HEK293 (cell line): ENCODE measurements around the gene GMEB2.
"Not testable (repeated sequence)": the region's sequence is repeated elsewhere in the genome, so short reads cannot be mapped to it uniquely, and the experiment has no call there.

ENCODE experiments used
- CTCF ChIA-PET: fragments of 350-600 bp; formaldehyde crosslinking; extraction: SDS; loops from one replicate; lab custom pipeline; 2021; ENCODE audit warnings: antibody characterized with exemption; lab: Yijun Ruan, JAX
- POLR2A ChIA-PET: fragments of 300-600 bp; formaldehyde crosslinking; extraction: SDS; loops from one replicate; lab custom pipeline; 2020; ENCODE audit warnings: antibody characterized with exemption, inconsistent platforms; lab: Yijun Ruan, JAX
- H3K27ac ChIP-seq: fragments of 200-500 bp; sonication (Bioruptor generic); 2 replicates; pipeline ENCODE4 v1.5.1; 2014; ENCODE audit warnings: low read depth, low read length, control low read depth, inconsistent platforms; ENCODE audit errors: extremely low read depth
- H3K36me3 ChIP-seq, 2 experiments: fragments of 200-500 bp in 1 of 2; sonication (Bioruptor generic) in 1 of 2; 1 replicate in 1 of 2; 2 replicates in 1 of 2; pipeline ENCODE4 v1.5.1; 2014 to 2017; ENCODE audit warnings: inconsistent platforms in 2 of 2, low read length in 2 of 2; ENCODE audit not compliant: control insufficient read depth in 2 of 2, insufficient read depth in 1 of 2
- H3K4me1 ChIP-seq: fragments of 200-500 bp; sonication (Bioruptor generic); 2 replicates; pipeline ENCODE4 v1.5.1; 2014; ENCODE audit warnings: mild to moderate bottlenecking, low read length, inconsistent platforms; ENCODE audit not compliant: control insufficient read depth, insufficient read depth
- H3K4me3 ChIP-seq: 2 replicates; pipeline ENCODE4 v1.5.1; 2011; ENCODE audit warnings: low read depth, mild to moderate bottlenecking, control low read depth, low read length, moderate library complexity
- H3K9me3 ChIP-seq: fragments of 200-500 bp; sonication (Bioruptor generic); 2 replicates; pipeline ENCODE4 v1.5.1; 2014; ENCODE audit warnings: low read depth, low read length, inconsistent platforms; ENCODE audit not compliant: control insufficient read depth, insufficient read depth
- CTCF ChIP-seq: fragments of 450-650 bp; formaldehyde crosslinking; IDR thresholded peaks from 2 replicates; pipeline ENCODE4 v1.5.1; 2016; ENCODE audit warnings: missing biosample characterization, missing genetic modification characterization
- FEZF1 ChIP-seq: fragments of 450-650 bp; formaldehyde crosslinking; IDR thresholded peaks from 2 replicates; pipeline ENCODE4 v1.5.1; 2016; ENCODE audit warnings: missing biosample characterization, missing genetic modification characterization
- GLIS1 ChIP-seq: fragments of 450-650 bp; formaldehyde crosslinking; IDR thresholded peaks from 2 replicates; pipeline ENCODE4 v1.5.1; 2016; ENCODE audit warnings: missing biosample characterization, missing genetic modification characterization
- KLF9 ChIP-seq: fragments of 450-650 bp; formaldehyde crosslinking; IDR thresholded peaks from 2 replicates; pipeline ENCODE4 v1.5.1; 2016; ENCODE audit warnings: missing biosample characterization, missing genetic modification characterization, low read depth
- OSR2 ChIP-seq: fragments of 450-650 bp; formaldehyde crosslinking; IDR thresholded peaks from 2 replicates; pipeline ENCODE4 v1.5.1; 2016; ENCODE audit warnings: missing biosample characterization, missing genetic modification characterization
- PRDM10 ChIP-seq: fragments of 450-650 bp; formaldehyde crosslinking; IDR thresholded peaks from 2 replicates; pipeline ENCODE4 v1.5.1; 2016; ENCODE audit warnings: missing biosample characterization, missing genetic modification characterization
- TRIM28 ChIP-seq: IDR thresholded peaks from 2 replicates; pipeline ENCODE4 v1.6.1; 2011; ENCODE audit warnings: low read length, control low read depth, borderline replicate concordance
- ZBTB48 ChIP-seq: fragments of 450-650 bp; formaldehyde crosslinking; IDR thresholded peaks from 2 replicates; pipeline ENCODE4 v1.5.1; 2016; ENCODE audit warnings: missing biosample characterization, missing genetic modification characterization
- ZNF341 ChIP-seq: fragments of 450-650 bp; formaldehyde crosslinking; IDR thresholded peaks from 2 replicates; pipeline ENCODE4; 2016; ENCODE audit warnings: low read depth, missing biosample characterization, missing genetic modification characterization
- ZNF354C ChIP-seq: fragments of 450-650 bp; formaldehyde crosslinking; IDR thresholded peaks from 2 replicates; pipeline ENCODE4 v1.5.1; 2016; ENCODE audit warnings: missing biosample characterization, missing genetic modification characterization, low read depth, borderline replicate concordance
- ZNF366 ChIP-seq: fragments of 450-650 bp; formaldehyde crosslinking; conservative IDR thresholded peaks from 2 replicates; pipeline ENCODE4 v1.5.1; 2016; ENCODE audit warnings: missing biosample characterization, missing genetic modification characterization
- ZNF404 ChIP-seq: fragments of 450-650 bp; formaldehyde crosslinking; IDR thresholded peaks from 2 replicates; pipeline ENCODE4 v1.5.1; 2017; ENCODE audit warnings: missing biosample characterization, missing genetic modification characterization
- ZNF621 ChIP-seq: fragments of 450-650 bp; formaldehyde crosslinking; IDR thresholded peaks from 2 replicates; pipeline ENCODE4 v1.5.1; 2017; ENCODE audit warnings: missing biosample characterization, missing genetic modification characterization
- ZNF670 ChIP-seq: fragments of 450-650 bp; formaldehyde crosslinking; IDR thresholded peaks from 2 replicates; pipeline ENCODE4 v1.5.1; 2016; ENCODE audit warnings: missing biosample characterization, missing genetic modification characterization, low read depth
- ZNF677 ChIP-seq: fragments of 450-650 bp; IDR thresholded peaks from 2 replicates; pipeline ENCODE4 v1.5.0; 2018; ENCODE audit warnings: missing biosample characterization, mild to moderate bottlenecking, missing genetic modification characterization, moderate library complexity
- ZSCAN18 ChIP-seq: fragments of 450-650 bp; formaldehyde crosslinking; IDR thresholded peaks from 2 replicates; pipeline ENCODE4 v1.5.1; 2016; ENCODE audit warnings: missing biosample characterization, missing genetic modification characterization

The GMEB2 gene

GRCh38 chr20:63651942-63652191, 25.0 kb upstream of the GMEB2 start (continued):
- TF ChIP-seq ZBTB48 (tag by site-specific recombination): 0 out of 2 replicates have a peak, but pooled peaks have one; percentile 42
- peak; percentile 55; the same call in 1 of the 2 replicates for TF ChIP-seq KLF9 (tag by site-specific recombination)
- peak; percentile 33; the same call in 1 of the 2 replicates for TF ChIP-seq ZNF341 (tag by site-specific recombination)
- no peak for TF ChIP-seq FEZF1
- no peak for TF ChIP-seq ZNF621 (tag by site-specific recombination)

- not testable (repeated sequence) for H3K36me3 ChIP-seq, H3K4me3 ChIP-seq, H3K4me1 ChIP-seq, H3K9me3 ChIP-seq, H3K27ac ChIP-seq
- ChIA-PET CTCF (interaction anchor here (1.1 kb wide), 1 partner anchor 31 kb away, joined by 3 read pairs; no protein-coding TSS in a partner anchor), POLR2A (interaction anchor here (0.7 to 1.4 kb wide), 2 partner anchors 23 to 96 kb away, joined by 4 to 5 read pairs; partner anchors contain the start of gene GMEB2)
These were observed 23.6 kb upstream of the GMEB2 start for GRCh38 chr20:63650486-63650885.

GRCh38 chr20:63648895-63649589, 22.1 kb upstream of the GMEB2 start:
- CTCF ChIA-PET: interaction anchor here (0.6 kb wide), 1 partner anchor 22 kb away, joined by 3 read pairs; the partner anchor contains the start of gene GMEB2
- Histone ChIP-seq H3K4me3 (no peak overlapping the region), H3K9me3 (no peaks in the 10 kb centered on the region), H3K36me3 (no peaks in the 10 kb centered on the region), H3K4me1 (no peaks in the 10 kb centered on the region; the same call in 1 of the 2 replicates), H3K27ac (no peak overlapping the region)
- POLR2A ChIA-PET: interaction anchor here (0.6 to 1.5 kb wide), 3 partner anchors 9 to 22 kb away, joined by 3 to 4 read pairs (median 4); partner anchors contain the start of genes GMEB2 and RTEL1
- TF ChIP-seq PRDM10 (tag by site-specific recombination) (0 out of 2 replicates have a peak, but pooled peaks have one; percentile 30), ZNF677 (tag by site-specific recombination) (no peak), GLIS1 (tag by site-specific recombination) (peak; percentile 34; the same call in 1 of the 2 replicates)

- CTCF ChIA-PET: no interaction called here
- Histone ChIP-seq H3K36me3 (no peaks in the 10 kb centered on the region), H3K4me3 (no peak overlapping the region), H3K9me3 (no peaks in the 10 kb centered on the region), H3K4me1 (no peaks in the 10 kb centered on the region; the same call in 1 of the 2 replicates), H3K27ac (no peak overlapping the region)
- POLR2A ChIA-PET: interaction anchor here (1.0 kb wide), 1 partner anchor 10 kb away, joined by 3 read pairs; the partner anchor contains the start of gene RTEL1
- TF ChIP-seq ZNF354C (tag by site-specific recombination): no peak
- no peak for TF ChIP-seq ZNF404
- TF ChIP-seq GLIS1 (tag by site-specific recombination): no peak
These were observed 21.3 kb upstream of the GMEB2 start for GRCh38 chr20:63648190-63648589.

- Histone ChIP-seq H3K36me3 (no peaks in the 10 kb centered on the region), H3K4me1 (peaks cover 3% of the 10 kb centered on the region; the same call in 1 of the 2 replicates), H3K9me3 (no peaks in the 10 kb centered on the region), H3K27ac (no peak overlapping the region), H3K4me3 (no peak overlapping the region)
- POLR2A ChIA-PET: interaction anchor here (0.5 to 1.3 kb wide), 3 partner anchors 8 to 143 kb away, joined by 3 to 4 read pairs (median 3); partner anchors contain the start of genes RTEL1 and STMN3
- CTCF ChIA-PET: interaction anchor here (0.5 to 0.6 kb wide), 2 partner anchors 118 to 366 kb away, joined by 3 to 7 read pairs; no protein-coding TSS in a partner anchor
- no peak for TF ChIP-seq TRIM28
- TF ChIP-seq ZSCAN18: no peak
- no peak for TF ChIP-seq CTCF (tag by site-specific recombination)
- no peak for TF ChIP-seq ZNF366 (tag by site-specific recombination)
- no peak for TF ChIP-seq ZNF670 (tag by site-specific recombination)
- no peak for TF ChIP-seq OSR2 (tag by site-specific recombination)
These were observed 18.3 kb upstream of the GMEB2 start for GRCh38 chr20:63645218-63645617.
